AG04449 (cell line): ENCODE data around the gene RNF4.

ENCODE experiments used
- CTCF ChIA-PET: fragments of 350-600 bp; formaldehyde crosslinking; extraction: SDS; loops from one replicate; lab custom pipeline; 2021; ENCODE audit warnings: antibody characterized with exemption; lab: Yijun Ruan, JAX
- POLR2A ChIA-PET: fragments of 400-600, 350-600 bp; formaldehyde crosslinking; extraction: SDS; loops from one replicate; lab custom pipeline; 2020; ENCODE audit warnings: antibody characterized with exemption, inconsistent platforms; lab: Yijun Ruan, JAX
- DNase-seq: peaks from one replicate; pipeline ENCODE4 v3.0.0-alpha.2; 2010; ENCODE audit warnings: low read depth, low spot score
- H3K4me3 ChIP-seq: 2 replicates; pipeline ENCODE4 v1.5.1; 2011; ENCODE audit warnings: low read depth, mild to moderate bottlenecking, control low read depth, low read length
- TF ChIP-seq, protein P1 (sequence below): IDR thresholded peaks from one replicate; pipeline ENCODE4 v1.5.1; 2011; ENCODE audit warnings: mild to moderate bottlenecking, moderate library complexity, low read length, control low read depth, inconsistent platforms; ENCODE audit not compliant: insufficient read depth; ENCODE audit errors: missing control alignments

The RNF4 gene

DNA sequence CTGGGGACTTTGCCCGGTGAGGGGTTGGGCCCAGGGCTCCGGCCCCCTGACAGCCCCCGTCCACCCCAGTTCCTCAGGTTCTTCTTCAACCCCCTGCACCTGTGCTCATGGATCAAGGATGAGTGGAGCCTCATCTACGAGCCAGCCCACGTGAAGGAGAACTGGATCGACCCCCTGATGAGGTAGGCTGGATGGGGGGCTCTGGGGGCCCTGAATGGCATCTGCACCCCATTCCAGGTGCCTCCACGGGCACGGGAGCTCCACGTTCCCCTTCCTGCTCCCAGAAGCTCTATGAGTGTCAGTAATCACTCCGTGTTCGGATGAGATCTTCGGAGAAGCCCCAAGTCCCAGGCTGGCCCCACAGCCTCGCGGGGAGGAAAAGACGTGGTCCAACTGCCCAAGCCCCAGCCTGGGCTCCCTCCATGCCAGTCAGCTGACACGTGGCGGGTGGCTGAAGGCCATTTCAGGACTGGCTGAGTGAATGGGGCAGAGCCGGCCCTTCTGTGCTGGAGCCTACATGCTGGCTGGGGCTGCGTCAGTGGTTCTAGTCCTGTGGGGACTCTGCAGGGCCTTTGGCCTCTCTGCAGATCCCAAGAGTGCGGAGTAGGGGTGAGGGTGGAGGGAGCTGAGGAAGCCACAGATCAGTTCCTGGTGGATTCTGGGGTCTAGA, 25.7 kb upstream of the RNF4 start:
- ChIA-PET POLR2A (no interaction called here), CTCF (interaction anchor here (0.9 to 5.2 kb wide), 6 partner anchors 9 to 226 kb away, joined by 3 to 55 read pairs (median 4); no protein-coding TSS in a partner anchor)
- TF ChIP-seq, protein P1, sequence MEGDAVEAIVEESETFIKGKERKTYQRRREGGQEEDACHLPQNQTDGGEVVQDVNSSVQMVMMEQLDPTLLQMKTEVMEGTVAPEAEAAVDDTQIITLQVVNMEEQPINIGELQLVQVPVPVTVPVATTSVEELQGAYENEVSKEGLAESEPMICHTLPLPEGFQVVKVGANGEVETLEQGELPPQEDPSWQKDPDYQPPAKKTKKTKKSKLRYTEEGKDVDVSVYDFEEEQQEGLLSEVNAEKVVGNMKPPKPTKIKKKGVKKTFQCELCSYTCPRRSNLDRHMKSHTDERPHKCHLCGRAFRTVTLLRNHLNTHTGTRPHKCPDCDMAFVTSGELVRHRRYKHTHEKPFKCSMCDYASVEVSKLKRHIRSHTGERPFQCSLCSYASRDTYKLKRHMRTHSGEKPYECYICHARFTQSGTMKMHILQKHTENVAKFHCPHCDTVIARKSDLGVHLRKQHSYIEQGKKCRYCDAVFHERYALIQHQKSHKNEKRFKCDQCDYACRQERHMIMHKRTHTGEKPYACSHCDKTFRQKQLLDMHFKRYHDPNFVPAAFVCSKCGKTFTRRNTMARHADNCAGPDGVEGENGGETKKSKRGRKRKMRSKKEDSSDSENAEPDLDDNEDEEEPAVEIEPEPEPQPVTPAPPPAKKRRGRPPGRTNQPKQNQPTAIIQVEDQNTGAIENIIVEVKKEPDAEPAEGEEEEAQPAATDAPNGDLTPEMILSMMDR = no peak
- no peak overlapping the region for H3K4me3 ChIP-seq
- DNase-seq = no peak

DNA sequence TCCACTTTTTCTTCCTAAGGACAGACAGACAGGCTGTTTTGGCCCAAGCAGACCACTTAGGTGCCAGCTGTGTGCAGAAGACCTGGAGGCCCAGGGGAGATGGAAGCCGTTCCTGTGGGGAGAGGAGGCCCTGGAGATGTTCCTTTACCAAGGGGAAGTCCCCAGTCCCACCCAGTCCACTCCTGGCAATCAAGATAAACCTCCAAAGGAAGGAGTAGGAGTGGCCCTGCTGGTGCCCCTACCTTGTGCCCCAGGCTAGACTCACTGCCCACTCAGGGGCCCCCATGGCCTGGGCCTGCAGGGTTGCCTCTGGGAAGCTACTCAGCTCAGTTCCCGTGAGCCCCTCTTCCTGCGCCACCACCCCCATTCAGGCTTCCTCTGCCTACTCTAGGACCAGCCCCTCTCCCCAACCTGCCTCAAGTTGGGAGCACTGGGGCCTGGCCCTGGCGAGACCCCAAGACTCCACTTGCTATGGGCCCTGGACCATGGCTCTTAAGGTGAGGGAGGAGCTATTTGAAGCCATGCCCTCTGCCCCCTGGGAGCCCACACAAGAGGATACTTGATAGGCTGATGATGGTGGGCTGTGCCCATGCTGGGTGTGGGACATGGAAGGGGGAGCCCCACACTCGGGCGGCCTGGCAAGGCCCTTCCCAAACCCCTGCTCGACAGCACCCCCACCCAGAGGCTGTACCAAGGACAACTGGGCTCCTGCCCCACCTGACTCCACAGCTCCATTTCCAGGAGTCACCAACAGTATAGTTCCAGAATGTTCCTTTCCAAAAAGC, 24.8 kb upstream of the RNF4 start:
- CTCF ChIA-PET = interaction anchor here (0.9 to 5.2 kb wide), 7 partner anchors 8 to 226 kb away, joined by 3 to 55 read pairs (median 4); no protein-coding TSS in a partner anchor
- no peak for DNase-seq
- TF ChIP-seq, protein P1 = no peak
- H3K4me3 ChIP-seq = no peak overlapping the region
- POLR2A ChIA-PET = no interaction called here

DNA sequence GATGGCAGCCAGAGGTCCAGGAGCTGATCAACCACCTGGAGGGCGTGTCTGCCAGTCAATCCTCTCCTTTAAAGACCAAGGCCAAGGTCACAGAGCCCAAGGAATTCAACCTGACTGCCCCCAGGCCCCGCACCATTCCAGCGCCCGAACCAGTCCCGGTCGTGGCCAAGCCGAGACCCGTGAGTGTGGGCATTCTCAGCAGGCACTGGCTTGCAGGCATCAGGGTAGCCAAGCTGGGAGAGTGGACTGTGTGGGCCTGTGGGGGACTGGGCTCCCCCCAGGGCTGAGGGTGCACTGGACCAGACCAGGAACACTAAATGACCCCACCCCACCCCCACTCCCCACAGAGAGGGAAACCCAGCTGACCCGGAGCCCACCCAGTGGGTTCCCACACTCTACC, 23.8 kb upstream of the RNF4 start:
- no peak for DNase-seq
- TF ChIP-seq, protein P1 = no peak
- ChIA-PET POLR2A (no interaction called here), CTCF (interaction anchor here (0.9 to 5.2 kb wide), 7 partner anchors 8 to 223 kb away, joined by 3 to 55 read pairs (median 4); no protein-coding TSS in a partner anchor)
- H3K4me3 ChIP-seq = no peak overlapping the region

DNA sequence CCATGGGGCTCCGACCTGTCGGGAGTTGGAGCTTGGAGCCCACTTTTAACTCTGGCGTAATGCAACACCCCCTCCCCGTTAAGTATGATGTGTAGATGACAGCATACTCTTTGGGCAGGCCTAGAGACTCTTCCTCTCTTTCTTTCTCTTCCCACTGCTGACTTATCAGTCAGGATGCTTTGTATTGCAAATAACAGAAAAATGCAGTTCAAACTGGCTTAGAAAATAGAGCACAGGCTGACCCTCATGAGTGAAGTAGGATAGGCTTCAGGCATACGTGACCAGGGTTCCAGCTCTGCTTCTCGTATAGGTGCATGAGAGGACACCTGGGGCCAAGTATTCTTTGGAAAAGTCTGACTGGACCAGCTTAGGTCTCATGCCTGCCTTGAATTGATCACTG, 23.3 kb upstream of the RNF4 start:
- no peak overlapping the region for H3K4me3 ChIP-seq
- ChIA-PET CTCF (interaction anchor here (0.9 to 5.2 kb wide), 5 partner anchors 8 to 224 kb away, joined by 3 to 55 read pairs (median 4); no protein-coding TSS in a partner anchor), POLR2A (no interaction called here)
- TF ChIP-seq, protein P1 = no peak
- DNase-seq = no peak

DNA sequence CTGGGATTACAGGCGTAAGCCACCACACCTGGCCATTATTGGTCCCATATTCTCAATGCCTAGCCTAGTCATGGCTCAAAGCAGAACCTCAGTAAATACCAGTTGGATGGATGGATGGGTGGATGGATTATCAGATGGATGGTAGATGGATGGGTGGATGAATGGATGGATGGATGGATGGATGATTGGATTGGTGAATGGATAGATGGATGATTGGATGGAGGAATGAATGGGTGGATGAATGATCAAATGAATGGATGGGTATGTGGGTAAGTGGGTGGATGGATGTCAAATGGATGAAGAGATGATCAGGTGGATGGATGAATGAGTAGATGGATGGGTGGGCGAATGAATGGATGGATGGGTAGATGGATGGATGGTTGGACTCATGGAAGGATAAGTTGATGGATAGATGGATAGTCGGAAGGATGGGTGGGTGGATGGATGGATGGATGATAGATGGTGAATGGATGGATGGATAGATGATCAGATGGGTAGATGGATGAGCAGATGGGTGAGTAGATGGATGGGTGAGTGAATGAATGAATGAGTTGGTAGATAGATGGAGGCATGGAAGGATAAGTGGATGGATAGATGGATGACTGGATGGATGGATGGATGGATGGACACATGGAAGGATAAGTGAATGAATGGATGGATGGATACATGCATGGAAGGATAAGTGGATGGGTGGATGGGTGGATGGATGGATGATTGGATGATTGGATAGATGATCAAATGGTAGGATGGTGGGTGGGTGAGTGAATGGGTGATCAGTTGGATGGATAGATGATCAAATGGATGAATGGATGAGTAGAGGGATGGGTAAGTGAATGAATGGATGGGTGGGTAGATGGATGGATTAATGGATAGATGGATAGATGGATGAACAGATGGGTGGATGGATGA, 22.0 kb upstream of the RNF4 start:
- ChIA-PET CTCF (no interaction called here), POLR2A (no interaction called here)
- TF ChIP-seq, protein P1 = no peak
- no peak for DNase-seq
- H3K4me3 ChIP-seq = no peak overlapping the region
